Fibroblast of lung (primary cell): Measurements from ENCODE around the gene CMTM4. TPM values are rescaled to one million over a fixed set of nuclear protein-coding genes. Genes with fewer than 3 reads are reported as not detected.
"Not testable (repeated sequence)": the region's sequence is repeated elsewhere in the genome, so short reads cannot be mapped to it uniquely, and the experiment has no call there.

ENCODE experiments used
- DNase-seq, 2 donors: peaks; one replicate each; pipeline versions ENCODE4 v3.0.0 to v3.0.0-alpha.2; 2010; ENCODE audit warnings: low read depth in 2 of 2
- H2AFZ ChIP-seq: 2 replicates; pipeline ENCODE4 v1.5.1; 2012; ENCODE audit warnings: low read length, control low read depth, inconsistent platforms
- H3K27ac ChIP-seq: 2 replicates; pipeline ENCODE4 v1.5.1; 2011; ENCODE audit warnings: low read length, control low read depth; ENCODE audit not compliant: insufficient read depth
- H3K27me3 ChIP-seq: 2 replicates; pipeline ENCODE4 v1.5.1; 2011; ENCODE audit warnings: mild to moderate bottlenecking, low read length; ENCODE audit not compliant: control insufficient read depth, insufficient read depth
- H3K36me3 ChIP-seq: 2 replicates; pipeline ENCODE4 v1.5.1; 2011; ENCODE audit warnings: low read length; ENCODE audit not compliant: control insufficient read depth, insufficient read depth
- H3K4me1 ChIP-seq: 2 replicates; pipeline ENCODE4 v1.5.1; 2011; ENCODE audit warnings: low read length; ENCODE audit not compliant: control insufficient read depth, insufficient read depth; ENCODE audit errors: extremely low read depth
- H3K4me2 ChIP-seq: 2 replicates; pipeline ENCODE4 v1.5.1; 2011; ENCODE audit warnings: low read length, control low read depth; ENCODE audit not compliant: insufficient read depth; ENCODE audit errors: extremely low read depth
- H3K4me3 ChIP-seq, 4 experiments: fragments of 200-600 bp in 1 of 4; sonication (generic) in 1 of 4; replicated peaks in 1 of 4; 2 replicates each; pipeline ENCODE4 v1.5.1; 2011 to 2016; ENCODE audit warnings: low read length in 4 of 4, low read depth in 3 of 4, mild to moderate bottlenecking in 3 of 4, control low read depth in 2 of 4, inconsistent platforms in 1 of 4, mixed read lengths in 1 of 4; ENCODE audit not compliant: insufficient read depth in 1 of 4; ENCODE audit errors: control extremely low read depth in 1 of 4
- H3K79me2 ChIP-seq: 2 replicates; pipeline ENCODE4 v1.5.1; 2012; ENCODE audit warnings: mild to moderate bottlenecking, low read length, inconsistent platforms; ENCODE audit not compliant: control insufficient read depth, insufficient read depth
- H3K9ac ChIP-seq: 2 replicates; pipeline ENCODE4 v1.5.1; 2011; ENCODE audit warnings: mild to moderate bottlenecking, low read length, control low read depth; ENCODE audit not compliant: insufficient read depth
- H3K9me3 ChIP-seq: 2 replicates; pipeline ENCODE4 v1.5.1; 2012; ENCODE audit warnings: low read depth, low read length; ENCODE audit not compliant: control insufficient read depth, insufficient read depth
- H4K20me1 ChIP-seq: 2 replicates; pipeline ENCODE4 v1.5.1; 2011; ENCODE audit warnings: low read length; ENCODE audit not compliant: control insufficient read depth, insufficient read depth; ENCODE audit errors: extremely low read depth
- CTCF ChIP-seq, 2 donors: IDR thresholded peaks in 1 of 2; conservative IDR thresholded peaks in 1 of 2; 1 replicate in 1 of 2; 2 replicates in 1 of 2; pipeline ENCODE4 v1.5.1; 2011 to 2012; ENCODE audit warnings: low read length in 2 of 2, control low read depth in 1 of 2, inconsistent platforms in 1 of 2, low read depth in 1 of 2, mild to moderate bottlenecking in 1 of 2
- EZH2 ChIP-seq: IDR thresholded peaks from 2 replicates; pipeline ENCODE4 v1.5.1; 2012; ENCODE audit warnings: low read length, control low read depth, mild to moderate bottlenecking; ENCODE audit errors: missing control alignments
- polyA plus RNA-seq, 2 donors: library from polyadenylated mRNA; depleted of rRNA in 1 of 2; stranded (reverse) in 1 of 2; unstranded in 1 of 2; fragments of >200 nt; gene quantifications; 2 replicates each; pipeline ENCODE4 v1.2.1, GENCODE V29; 2011 to 2012; ENCODE audit warnings: missing spikeins in 1 of 2
- total RNA-seq: library from RNA; depleted of rRNA; stranded (reverse); fragments of >200 nt; gene quantifications from 2 replicates; pipeline ENCODE4 v1.2.1, GENCODE V29; 2014

The CMTM4 gene
- total and polyA plus RNA-seq, 2 donors (not counting 1 experiment from before 2014, with no cell fraction given), result 10.2 to 12.8 TPM

GRCh38 chr16:66596986-66597848, 99.3 kb downstream of the CMTM4 start:
- H3K27me3 ChIP-seq, result peaks cover 9% of the 10 kb centered on the region
- H3K9ac ChIP-seq, result no peak overlapping the region
- H3K9me3 ChIP-seq, result no peaks in the 10 kb centered on the region
- no peak for DNase-seq
- no peaks in the 10 kb centered on the region for H3K79me2 ChIP-seq
- H3K36me3 ChIP-seq, result no peaks in the 10 kb centered on the region
- H3K27ac ChIP-seq, result no peak overlapping the region
- no peak overlapping the region for H3K4me2 ChIP-seq
- H3K4me1 ChIP-seq, result no peaks in the 10 kb centered on the region
- no peak overlapping the region for H3K4me3 ChIP-seq
- H2AFZ ChIP-seq, result no peak overlapping the region
- TF ChIP-seq EZH2 (no peak), CTCF (conservative IDR thresholded peaks at IDR 0.05 in 1 of 2, IDR thresholded peaks at IDR 0.05 in 1 of 2; ENCODE audit: low read depth in 1 of 2, low read length in 2 of 2) (no peak)
- H4K20me1 ChIP-seq, result no peaks in the 10 kb centered on the region

- not testable (repeated sequence) for H3K27ac ChIP-seq, H3K36me3 ChIP-seq, H3K4me3 ChIP-seq
These were observed 100.0 kb downstream of the CMTM4 start for GRCh38 chr16:66596559-66596958.

GRCh38 chr16:66594739-66595138, 101.8 kb downstream of the CMTM4 start:
- Histone ChIP-seq H4K20me1 (no peaks in the 10 kb centered on the region), H3K4me3 (no peak overlapping the region), H3K27me3 (peaks cover 6% of the 10 kb centered on the region), H3K36me3 (no peaks in the 10 kb centered on the region), H3K9ac (no peak overlapping the region), H3K9me3 (no peaks in the 10 kb centered on the region), H2AFZ (no peak overlapping the region), H3K4me2 (no peak overlapping the region), H3K4me1 (no peaks in the 10 kb centered on the region), H3K27ac (no peak overlapping the region), H3K79me2 (no peaks in the 10 kb centered on the region)
- no peak for DNase-seq
- no peak for TF ChIP-seq CTCF (conservative IDR thresholded peaks at IDR 0.05 in 1 of 2, IDR thresholded peaks at IDR 0.05 in 1 of 2; ENCODE audit: low read depth in 1 of 2, low read length in 2 of 2)
- no peak for TF ChIP-seq EZH2

More at GRCh38 chr16:66596559-66596958, 100.0 kb downstream of the CMTM4 start:
- not testable (repeated sequence) for H3K27me3 ChIP-seq, H4K20me1 ChIP-seq, H3K79me2 ChIP-seq, H3K9ac ChIP-seq, H3K9me3 ChIP-seq, H2AFZ ChIP-seq, DNase-seq, H3K4me2 ChIP-seq, H3K4me1 ChIP-seq
